H1 (cell line): ENCODE measurements around the gene CTSS. TPM values are rescaled to one million over a fixed set of nuclear protein-coding genes. Genes with fewer than 3 reads are reported as not detected.

Source experiments
- CHD7 ChIP-seq: fragments of 300-600 bp; sonication (generic); IDR thresholded peaks from 2 replicates; pipeline ENCODE4 v1.7.1; 2012; ENCODE audit warnings: low read length, moderate library complexity, mild to moderate bottlenecking, inconsistent platforms; ENCODE audit not compliant: insufficient replicate concordance
- E2F6 ChIP-seq: IDR thresholded peaks from 2 replicates; pipeline ENCODE4 v1.6.1; 2012; ENCODE audit warnings: inconsistent platforms
- EP300 ChIP-seq, 2 experiments: IDR thresholded peaks; 1 replicate in 1 of 2; 2 replicates in 1 of 2; pipeline ENCODE4 v1.6.1; 2011 to 2012; ENCODE audit warnings: low read depth in 2 of 2, low read length in 2 of 2, mild to moderate bottlenecking in 2 of 2, borderline replicate concordance in 1 of 2, inconsistent platforms in 1 of 2, moderate library complexity in 1 of 2
- KDM5A ChIP-seq: fragments of 200-600 bp; IDR thresholded peaks from 2 replicates; pipeline ENCODE4 v1.7.1; 2012; ENCODE audit warnings: mild to moderate bottlenecking, low read length, inconsistent platforms, mixed read lengths
- POLR2AphosphoS5 ChIP-seq: IDR thresholded peaks from 2 replicates; pipeline ENCODE4 v1.6.1; 2011; ENCODE audit warnings: low read depth, low read length
- RNF2 ChIP-seq: fragments of 200-900, 300-1000 bp; sonication (generic); IDR thresholded peaks from 2 replicates; pipeline ENCODE4 v1.7.1; 2016; ENCODE audit warnings: borderline replicate concordance, low read depth, mild to moderate bottlenecking, antibody characterized with exemption, low read length; ENCODE audit not compliant: poor library complexity, severe bottlenecking; ENCODE audit errors: missing control alignments
- SIN3A ChIP-seq, 2 experiments: IDR thresholded peaks in 1 of 2; conservative IDR thresholded peaks in 1 of 2; 2 replicates each; pipeline ENCODE4 v1.6.1; 2011 to 2012; ENCODE audit warnings: low read length in 2 of 2, improper control_type of control experiment in 1 of 2, low read depth in 1 of 2, mild to moderate bottlenecking in 1 of 2
- TAF1 ChIP-seq: IDR thresholded peaks from 2 replicates; pipeline ENCODE4 v1.6.1; 2011; ENCODE audit warnings: mild to moderate bottlenecking, low read depth, low read length
- polyA plus RNA-seq, 7 experiments: library from polyadenylated mRNA; depleted of rRNA in 3 of 7; stranded (reverse) in 5 of 7; unstranded in 2 of 7; fragments of >200 nt in 5 of 7; fragments of 200-250 nt in 2 of 7; gene quantifications; 1 replicate in 5 of 7; 2 replicates in 1 of 7; 4 replicates in 1 of 7; pipeline versions ENCODE4 v1.2.1 to v1.2.3, GENCODE V29; 2011 to 2013; ENCODE audit warnings: missing spikeins in 2 of 7, mixed read lengths in 2 of 7
- total RNA-seq: library from RNA; stranded (reverse); fragmentation: NEBNext Ultra II Directional; extraction: Animal tissue kit (Norgen Biotek cat#: 25700); gene quantifications from 2 replicates; pipeline ENCODE4 v1.2.1, GENCODE V29; 2021

Gene CTSS
- total and polyA plus RNA-seq, 2 of the 8 experiments (the other 6 are each of a cell fraction or from before 2014, with no cell fraction given): not detected

GRCh38 chr1:150810958-150811659 is 45.5 kb upstream of the CTSS start (continued):
- TF ChIP-seq CHD7: no peak
- TF ChIP-seq E2F6: no peak
- no peak for TF ChIP-seq EP300 (IDR thresholded peaks at IDR 0.05; ENCODE audit: borderline replicate concordance in 1 of 2, low read depth in 2 of 2, low read length in 2 of 2)
- TF ChIP-seq POLR2AphosphoS5: no peak
- no peak for TF ChIP-seq SIN3A (conservative IDR thresholded peaks at IDR 0.05 in 1 of 2, IDR thresholded peaks at IDR 0.05 in 1 of 2; ENCODE audit: low read depth in 1 of 2, low read length in 2 of 2)
- no peak for TF ChIP-seq RNF2
- TF ChIP-seq TAF1: no peak
- no peak for TF ChIP-seq KDM5A
